SIG-M5 treated with dmso at 0.1 percent for 504 hours (cell line): ENCODE results near the gene SAA4.
"Not testable (repeated sequence)": the region's sequence is repeated elsewhere in the genome, so short reads cannot be mapped to it uniquely, and the experiment has no call there.

Experiments used
- DNase-seq: peaks from one replicate; lab custom pipeline; 2025; ENCODE audit not compliant: unreplicated experiment; lab: John Stamatoyannopoulos, UW

Gene SAA4

DNA sequence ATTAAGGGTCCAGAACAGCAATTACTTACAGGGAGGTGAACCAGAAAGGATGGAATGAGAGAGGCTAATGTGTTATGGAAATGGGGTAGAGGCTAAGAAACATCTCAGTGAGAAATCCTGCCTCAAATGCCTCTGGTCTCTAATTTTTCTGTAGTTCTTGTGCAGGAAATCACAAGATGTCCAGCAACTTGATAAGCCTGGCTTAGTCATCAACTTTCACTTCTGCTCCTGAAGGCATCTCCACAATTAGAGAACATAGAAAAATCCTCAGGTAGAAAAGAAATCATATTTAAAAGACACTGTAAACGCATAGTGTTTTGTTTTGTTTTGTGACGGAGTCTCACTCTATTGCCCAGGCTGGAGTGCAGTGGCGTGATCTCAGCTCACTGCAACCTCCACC is 45.2 kb downstream of the SAA4 start:
- DNase-seq, result peak; percentile 11

DNA sequence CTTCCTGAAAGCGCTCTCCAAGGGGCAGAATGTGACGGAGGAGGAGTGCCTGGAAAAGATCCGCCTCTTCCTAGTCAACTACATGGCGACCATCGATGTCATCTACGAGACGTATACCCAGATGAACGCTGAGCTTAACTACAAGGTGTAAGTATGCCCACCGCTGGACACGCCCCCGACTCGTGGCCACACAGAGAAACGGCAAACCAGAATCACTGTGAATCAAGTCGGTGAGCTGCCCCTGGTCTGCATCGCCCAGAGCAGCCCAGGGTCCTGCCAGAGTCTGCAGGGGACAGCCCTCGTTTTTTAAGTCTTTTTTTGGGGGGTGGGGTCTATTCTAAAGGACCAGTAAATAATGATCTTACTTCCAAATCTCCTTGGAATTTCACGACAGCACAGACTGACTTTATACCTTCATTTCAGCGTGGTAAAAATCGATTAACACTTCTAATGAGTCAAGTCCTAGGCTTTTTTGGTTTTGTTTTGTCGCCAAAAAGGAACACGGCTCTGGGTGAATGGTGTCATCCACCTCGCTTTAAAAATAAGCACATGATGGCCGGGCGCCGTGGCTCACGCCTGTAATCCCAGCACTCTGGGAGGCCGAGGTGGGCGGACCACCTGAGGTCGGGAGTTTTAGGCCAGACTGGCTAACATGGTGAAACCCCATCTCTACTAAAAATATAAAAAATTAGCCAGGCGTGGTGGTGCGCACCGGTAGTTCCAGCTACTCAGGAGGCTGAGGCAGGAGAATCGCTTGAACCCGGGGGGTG is 46.9 kb downstream of the SAA4 start:
- not testable (repeated sequence) for DNase-seq

DNA sequence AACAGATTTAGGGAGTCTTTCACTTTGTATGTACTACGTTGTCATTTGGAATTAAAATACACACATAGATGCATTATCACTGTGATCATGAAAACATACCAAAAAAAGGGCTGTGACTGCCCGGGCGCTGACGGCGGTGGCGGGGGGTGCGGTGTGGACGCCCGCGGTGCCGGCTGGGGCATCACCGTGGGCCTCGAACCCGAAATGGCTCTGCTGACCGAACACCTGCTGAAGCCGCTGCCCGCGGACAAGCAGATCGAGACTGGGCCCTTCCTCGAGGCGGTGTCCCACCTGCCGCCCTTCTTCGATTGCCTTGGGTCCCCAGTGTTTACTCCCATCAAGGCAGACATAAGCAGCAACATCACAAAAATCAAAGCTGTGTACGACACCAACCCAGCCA is 47.8 kb downstream of the SAA4 start:
- no peak for DNase-seq
